IPS-18c (cell line): Measurements from ENCODE around the gene SWSAP1.
"Not testable (repeated sequence)": the region's sequence is repeated elsewhere in the genome, so short reads cannot be mapped to it uniquely, and the experiment has no call there.

ENCODE experiments used
- H3K4me3 ChIP-seq: 2 replicates; pipeline ENCODE4 v1.7.0; 2013; ENCODE audit warnings: low read depth, mild to moderate bottlenecking, low read length, moderate library complexity; ENCODE audit not compliant: insufficient read depth
- H3K9me3 ChIP-seq: one replicate; pipeline ENCODE4 v1.6.1; 2013; ENCODE audit warnings: mild to moderate bottlenecking, low read length, moderate library complexity; ENCODE audit not compliant: control insufficient read depth, insufficient read depth

SWSAP1 gene, protein sequence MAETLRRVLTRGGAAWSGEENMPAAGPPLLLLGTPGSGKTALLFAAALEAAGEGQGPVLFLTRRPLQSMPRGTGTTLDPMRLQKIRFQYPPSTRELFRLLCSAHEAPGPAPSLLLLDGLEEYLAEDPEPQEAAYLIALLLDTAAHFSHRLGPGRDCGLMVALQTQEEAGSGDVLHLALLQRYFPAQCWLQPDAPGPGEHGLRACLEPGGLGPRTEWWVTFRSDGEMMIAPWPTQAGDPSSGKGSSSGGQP

DNA sequence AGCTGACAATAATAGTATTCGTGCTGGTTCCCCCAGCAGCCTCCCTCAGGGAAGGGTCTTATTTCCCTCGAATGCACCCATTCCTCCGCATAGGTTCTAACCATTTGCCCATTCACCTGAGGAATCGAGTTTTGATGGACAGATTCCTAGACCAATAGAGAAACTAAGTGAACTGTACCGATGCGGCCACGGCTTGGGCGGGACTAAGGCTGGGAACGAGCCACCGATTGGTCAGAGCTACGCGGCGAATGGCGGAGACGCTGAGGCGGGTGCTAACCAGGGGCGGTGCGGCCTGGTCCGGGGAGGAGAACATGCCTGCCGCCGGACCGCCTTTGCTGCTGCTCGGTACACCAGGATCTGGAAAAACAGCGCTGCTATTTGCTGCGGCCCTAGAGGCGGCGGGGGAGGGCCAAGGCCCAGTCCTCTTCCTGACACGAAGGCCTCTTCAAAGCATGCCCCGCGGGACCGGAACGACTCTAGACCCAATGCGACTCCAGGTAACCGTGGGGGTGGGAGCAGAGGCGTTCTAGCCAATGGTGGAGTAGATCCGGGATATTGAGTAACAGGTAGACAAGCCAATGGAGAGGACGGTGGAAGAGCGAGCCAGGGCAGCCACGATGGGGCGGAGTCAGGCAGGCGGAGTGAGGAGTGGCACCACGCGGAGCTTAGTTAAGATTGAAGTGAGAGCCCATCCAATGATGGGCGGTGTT, at the start of gene SWSAP1:
Gene SWSAP1 (plus strand): TSS at position 234 of the 710 bp plus-strand sequence. CDS start 15 bp downstream, at position 249.
- H3K4me3 ChIP-seq, result peak within 1 kb of the TSS; percentile 87

DNA sequence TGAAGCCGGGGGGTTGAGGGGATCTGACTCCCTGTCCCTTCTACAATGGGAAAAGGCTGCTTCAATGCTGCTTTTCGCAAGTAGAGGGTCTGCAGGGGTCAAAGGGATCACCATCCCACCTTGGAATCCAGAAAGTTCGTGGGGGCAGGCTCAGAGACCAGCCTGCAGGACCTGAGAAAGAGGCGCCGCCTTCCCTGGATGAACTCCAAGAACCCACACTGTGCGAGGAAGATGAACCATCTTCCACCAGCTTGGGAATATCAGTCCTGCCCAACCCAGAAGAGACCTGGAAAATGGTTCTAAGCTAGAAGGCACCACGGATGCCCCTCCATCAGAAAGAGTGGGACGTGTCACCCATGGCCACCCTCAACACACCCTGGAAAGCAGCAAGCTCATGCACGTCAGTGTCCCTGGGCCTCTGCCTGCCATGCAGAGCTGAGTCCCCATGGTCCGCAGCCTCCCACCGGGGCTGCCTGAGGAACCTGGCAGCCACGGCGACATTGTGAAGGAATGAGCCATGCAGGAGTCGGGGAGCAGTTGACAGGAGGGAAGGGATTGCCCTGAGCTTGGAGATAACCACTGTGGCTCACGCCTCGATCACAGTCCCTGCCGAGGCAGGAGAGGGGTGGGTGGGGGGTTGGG, 49.6 kb upstream of the SWSAP1 start:
- H3K4me3 ChIP-seq, result no peak overlapping the region
- H3K9me3 ChIP-seq, result no peaks in the 10 kb centered on the region

More for the DNA sequence above, at the start of gene SWSAP1:
- H3K9me3 ChIP-seq, result no peaks in the 10 kb centered on the region

DNA sequence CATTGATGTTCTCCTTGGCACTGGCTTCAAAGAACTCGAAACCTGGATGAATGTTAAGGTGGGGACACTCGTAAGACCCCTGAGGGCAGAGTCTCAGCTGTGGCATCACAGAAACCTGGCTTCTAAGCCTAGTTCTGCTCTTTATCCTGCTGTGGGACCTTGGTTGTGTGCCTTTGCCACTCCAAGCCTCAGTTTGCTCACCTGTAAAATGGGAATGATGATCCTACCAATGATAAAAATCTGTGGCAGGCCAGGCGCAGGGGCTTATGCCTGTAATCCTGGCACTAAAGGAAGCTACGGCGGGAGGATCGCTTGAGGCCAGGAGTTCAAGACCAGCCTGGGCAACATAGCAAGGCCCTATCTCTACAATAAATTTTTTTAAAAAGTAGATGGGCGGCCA, 48.9 kb upstream of the SWSAP1 start:
- no peaks in the 10 kb centered on the region for H3K9me3 ChIP-seq
- no peak overlapping the region for H3K4me3 ChIP-seq

DNA sequence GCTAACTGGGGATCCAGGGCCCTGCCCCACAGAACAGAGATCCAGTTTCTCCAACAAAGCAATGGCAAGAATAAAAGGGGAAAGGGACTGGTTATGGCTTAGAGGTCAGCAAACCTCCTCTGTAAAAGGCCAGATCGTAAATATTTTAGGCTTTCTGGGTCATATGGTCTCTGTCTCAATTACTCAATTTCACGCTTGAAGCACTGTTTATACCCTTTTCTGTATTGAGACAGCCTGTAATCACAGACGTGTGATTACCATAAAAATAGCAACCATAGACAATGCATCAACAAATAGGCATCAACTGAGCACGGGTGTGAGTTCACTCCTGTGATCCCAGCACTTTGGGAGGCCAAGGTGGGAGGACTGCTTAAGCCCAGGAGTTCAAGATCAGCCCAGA, 44.3 kb upstream of the SWSAP1 start:
- H3K4me3 ChIP-seq, result no peak overlapping the region
- H3K9me3 ChIP-seq, result no peaks in the 10 kb centered on the region

DNA sequence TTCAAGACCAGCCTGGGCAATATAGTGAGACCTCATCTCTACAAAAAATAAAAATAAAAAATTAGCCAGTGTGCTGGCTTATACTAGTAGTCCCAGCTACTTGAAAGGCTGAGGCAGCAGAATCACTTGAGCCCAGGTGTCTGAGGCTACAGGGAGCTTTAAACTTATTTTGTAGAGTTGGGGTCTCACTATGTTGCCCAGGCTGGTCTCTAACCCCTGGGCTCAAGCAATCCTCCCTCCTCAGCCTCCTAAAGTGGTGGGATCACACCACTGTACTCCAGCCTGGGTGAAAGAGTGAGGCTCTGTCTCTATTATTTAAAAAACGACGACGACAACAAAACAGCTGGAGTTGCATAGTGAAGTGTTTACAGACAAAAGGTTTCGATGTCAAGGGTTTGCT, 43.0 kb upstream of the SWSAP1 start:
- Histone ChIP-seq H3K4me3 (no peak overlapping the region), H3K9me3 (no peaks in the 10 kb centered on the region)

DNA sequence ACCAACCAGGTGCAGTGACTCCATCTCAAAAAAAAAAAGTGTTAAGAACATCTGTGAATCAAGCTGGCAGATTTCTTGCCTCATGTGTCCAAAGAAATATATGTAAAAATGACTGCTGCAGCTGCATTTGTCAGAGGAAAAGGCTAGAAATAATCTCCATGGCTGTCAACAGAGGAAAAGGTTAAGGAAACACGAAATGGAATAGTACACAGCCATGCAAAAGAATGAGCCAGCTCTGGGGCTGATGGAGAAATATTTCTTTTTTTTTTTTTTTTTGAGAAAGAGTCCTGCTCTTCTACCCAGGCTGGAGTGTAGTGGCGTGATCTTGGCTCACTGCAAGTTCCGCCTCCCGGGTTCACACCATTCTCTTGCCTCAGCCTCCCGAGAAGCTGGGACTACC, 41.6 kb upstream of the SWSAP1 start:
- no peaks in the 10 kb centered on the region for H3K9me3 ChIP-seq

DNA sequence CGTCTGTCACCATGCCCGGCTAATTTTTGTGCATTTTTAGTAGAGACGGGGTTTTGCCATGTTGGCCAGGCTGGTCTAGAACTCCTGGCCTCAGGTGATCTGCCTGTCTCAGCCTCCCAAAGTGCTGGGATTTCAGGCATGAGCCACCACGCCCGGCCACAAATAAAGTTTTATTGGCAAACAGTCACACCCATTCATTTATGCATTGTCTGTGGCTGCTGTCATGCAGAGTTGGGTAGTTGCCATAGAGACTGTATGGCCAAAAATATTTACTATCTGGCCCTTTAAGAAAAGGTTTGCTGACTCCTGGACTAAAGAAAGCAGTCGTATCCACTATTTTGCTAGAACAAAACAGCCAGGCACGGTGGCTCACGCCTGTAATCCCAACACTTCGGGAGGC, 40.6 kb upstream of the SWSAP1 start:
- not testable (repeated sequence) for H3K4me3 ChIP-seq

More for the DNA sequence above, 41.6 kb upstream of the SWSAP1 start:
- no peak overlapping the region for H3K4me3 ChIP-seq

DNA sequence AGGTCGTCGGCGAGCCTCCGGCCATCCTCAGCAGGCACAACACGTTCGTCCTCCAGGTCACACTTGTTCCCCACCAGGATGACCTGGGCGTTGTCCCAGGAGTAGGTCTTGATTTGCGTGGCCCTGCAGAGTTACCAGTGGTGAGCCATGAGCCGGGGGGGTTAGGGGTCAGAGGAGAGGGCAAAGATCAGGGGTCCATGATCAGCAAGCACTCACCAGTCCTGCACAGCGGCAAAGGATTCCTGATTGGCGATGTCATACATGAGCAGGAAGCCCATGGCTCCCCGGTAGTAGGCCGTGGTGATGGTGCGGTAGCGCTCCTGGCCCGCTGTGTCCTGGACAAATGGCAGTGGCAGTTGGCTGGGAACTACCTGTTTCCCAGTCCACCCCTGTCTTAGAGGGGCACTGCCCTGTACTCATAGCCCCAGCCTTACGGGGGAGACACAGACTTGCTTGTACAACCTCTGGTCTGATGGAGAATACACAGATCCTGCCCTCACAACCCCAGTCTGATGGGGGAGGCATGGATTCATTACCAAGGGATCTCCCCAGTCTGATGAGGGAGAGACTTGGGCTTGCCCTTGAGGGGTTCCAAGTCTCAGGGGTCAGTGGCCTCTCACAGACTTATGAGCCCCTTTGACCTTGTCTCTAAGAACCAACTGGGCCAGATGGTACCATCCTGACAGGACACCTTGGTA, 38.9 kb upstream of the SWSAP1 start:
- no peak overlapping the region for H3K4me3 ChIP-seq

More for the DNA sequence above, 40.6 kb upstream of the SWSAP1 start:
- not testable (repeated sequence) for H3K9me3 ChIP-seq

DNA sequence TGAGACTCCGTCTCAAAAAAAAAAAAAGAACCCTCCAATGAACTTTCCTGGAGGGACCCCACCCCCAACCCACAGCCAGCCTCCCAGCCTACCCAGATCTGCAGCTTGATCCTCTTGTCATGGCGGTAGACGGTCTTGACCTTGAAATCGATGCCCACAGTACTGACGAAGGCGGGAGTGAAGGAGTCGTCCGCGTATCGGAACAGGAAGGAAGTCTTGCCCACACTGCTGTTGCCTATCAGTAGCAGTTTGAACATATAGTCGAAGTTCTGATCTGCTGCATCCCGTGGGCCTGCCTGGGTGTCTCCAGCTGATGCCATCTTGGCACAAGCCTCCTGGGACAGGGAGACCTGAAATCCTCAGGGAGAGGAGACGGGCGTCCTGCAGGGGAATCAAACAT, 37.4 kb upstream of the SWSAP1 start:
- no peak overlapping the region for H3K4me3 ChIP-seq
- H3K9me3 ChIP-seq, result peaks cover 2% of the 10 kb centered on the region

More for the DNA sequence above, 38.9 kb upstream of the SWSAP1 start:
- H3K9me3 ChIP-seq, result no peaks in the 10 kb centered on the region

DNA sequence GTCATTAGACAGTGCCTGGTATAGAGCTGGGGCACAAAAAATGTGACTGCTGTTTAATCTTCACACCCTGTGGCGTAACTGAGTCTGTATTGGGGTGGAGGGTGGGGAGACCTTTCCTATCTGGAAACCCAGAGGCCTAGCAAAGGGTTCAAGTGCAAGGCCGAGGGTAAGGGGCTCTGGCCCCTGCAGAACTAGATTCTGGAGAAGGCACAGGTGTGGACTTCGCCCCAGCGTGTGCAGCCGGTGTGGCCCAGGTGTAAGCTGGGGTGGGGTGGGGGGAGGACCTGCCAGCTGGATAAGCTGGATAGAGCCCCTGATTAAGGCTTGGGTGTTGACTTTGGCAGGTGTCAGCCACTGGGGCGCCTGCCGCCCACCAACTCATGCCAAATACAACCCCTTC, 36.3 kb upstream of the SWSAP1 start:
- Histone ChIP-seq H3K9me3 (peaks cover 2% of the 10 kb centered on the region), H3K4me3 (no peak overlapping the region)

DNA sequence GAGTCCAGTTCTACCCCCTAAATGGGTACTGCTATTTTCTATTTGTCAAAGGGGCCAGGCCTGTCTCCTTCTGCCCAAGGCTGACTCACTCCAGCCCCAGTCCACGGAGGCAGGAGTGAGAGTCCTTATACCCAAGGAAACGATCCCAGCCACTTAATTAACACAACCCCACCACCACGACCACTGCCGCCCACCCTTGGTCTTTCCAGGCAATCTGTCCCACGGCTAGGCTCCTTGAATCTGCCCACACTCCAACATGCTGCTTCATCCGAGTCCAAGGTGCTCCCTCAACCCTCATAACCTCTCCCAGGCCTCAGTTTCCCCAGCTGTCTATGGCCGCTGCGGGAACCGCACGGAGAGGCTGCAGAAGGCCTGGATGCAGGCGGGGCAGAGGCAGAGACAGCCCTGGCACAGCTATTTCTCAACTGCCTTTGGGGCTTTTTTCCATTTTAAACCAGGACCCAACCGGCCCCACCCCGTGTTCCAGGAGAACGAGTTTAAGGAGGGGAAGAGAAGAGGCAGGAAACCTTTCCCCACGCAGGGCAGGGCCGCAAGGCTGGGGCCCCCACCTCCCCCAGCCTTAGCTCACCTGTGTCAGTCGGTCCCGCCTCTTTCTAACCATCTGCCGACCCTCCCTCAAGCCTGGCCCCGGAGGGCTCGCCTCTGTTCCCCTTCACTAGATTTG, 35.8 kb upstream of the SWSAP1 start:
- Histone ChIP-seq H3K9me3 (peaks cover 2% of the 10 kb centered on the region), H3K4me3 (peak overlapping the region; percentile 78)

DNA sequence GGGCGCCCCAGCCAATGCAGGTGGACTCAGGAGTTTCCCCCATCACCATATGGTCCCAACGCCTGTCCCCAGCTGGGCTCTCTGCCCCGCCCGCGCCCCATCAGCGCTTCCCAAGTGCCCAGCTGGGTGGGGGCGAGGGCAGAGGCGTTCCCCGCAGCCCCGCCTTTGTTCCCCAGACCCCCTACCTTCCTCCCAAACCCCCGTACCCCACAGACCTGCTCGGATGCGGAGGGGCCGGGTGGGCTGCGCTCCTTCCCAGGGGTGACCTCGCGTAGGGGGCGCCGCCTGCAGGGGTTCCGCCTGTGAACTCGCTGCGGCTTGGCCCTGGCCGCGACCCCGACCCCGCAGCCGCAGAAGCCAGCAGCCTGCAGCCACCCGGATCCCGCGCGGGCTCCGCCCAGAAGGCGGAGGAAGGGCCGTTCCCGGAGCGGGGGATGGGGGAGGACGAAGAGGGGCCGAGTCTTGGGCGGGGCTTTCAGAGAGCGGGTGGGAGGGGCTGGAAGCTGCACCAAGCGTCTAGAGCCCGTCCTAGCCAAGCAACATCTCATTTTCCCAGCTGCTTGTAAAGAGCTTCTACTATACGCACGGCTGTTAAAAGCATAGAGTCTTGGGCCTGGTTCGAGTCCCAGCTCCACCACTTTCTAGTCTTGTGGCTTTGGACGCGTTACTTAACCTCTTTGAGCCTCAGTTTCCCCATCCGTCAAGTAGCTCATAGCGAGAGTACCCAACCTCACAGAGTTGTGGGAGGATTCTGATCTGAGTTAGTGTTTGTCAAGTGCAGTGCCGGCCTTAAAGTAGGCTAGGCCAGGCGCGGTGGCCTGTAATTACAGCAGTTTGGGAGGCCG, 35.0 kb upstream of the SWSAP1 start, which contains the start of gene RAB3D:
Gene RAB3D (minus strand): TSS at position 404 of the 845 bp plus-strand sequence. CDS start 2,258 bp downstream, outside the sequence.
- H3K4me3 ChIP-seq, result peak within 1 kb of the TSS; percentile 78

DNA sequence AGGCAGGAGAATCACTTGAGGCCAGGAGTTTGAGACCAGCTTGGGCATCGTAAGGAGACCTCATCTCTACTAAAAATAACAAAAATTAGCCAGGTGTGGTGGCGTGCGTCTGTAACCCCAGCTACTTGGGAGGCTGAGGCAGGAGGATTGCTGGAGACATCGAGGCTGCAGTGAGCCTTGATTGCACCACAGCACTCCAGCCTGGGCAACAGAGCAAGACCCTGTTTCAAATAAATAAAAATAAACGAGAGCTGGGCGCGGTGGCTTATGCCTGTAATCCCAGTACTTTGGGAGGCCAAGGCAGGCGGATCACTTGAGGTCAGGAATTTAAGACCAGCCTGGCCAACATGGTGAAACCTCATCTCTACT, 34.4 kb upstream of the SWSAP1 start:
- not testable (repeated sequence) for H3K9me3 ChIP-seq, H3K4me3 ChIP-seq

More for the DNA sequence above, 35.0 kb upstream of the SWSAP1 start, which contains the start of gene RAB3D:
- peaks cover 2% of the 10 kb centered on the region for H3K9me3 ChIP-seq

DNA sequence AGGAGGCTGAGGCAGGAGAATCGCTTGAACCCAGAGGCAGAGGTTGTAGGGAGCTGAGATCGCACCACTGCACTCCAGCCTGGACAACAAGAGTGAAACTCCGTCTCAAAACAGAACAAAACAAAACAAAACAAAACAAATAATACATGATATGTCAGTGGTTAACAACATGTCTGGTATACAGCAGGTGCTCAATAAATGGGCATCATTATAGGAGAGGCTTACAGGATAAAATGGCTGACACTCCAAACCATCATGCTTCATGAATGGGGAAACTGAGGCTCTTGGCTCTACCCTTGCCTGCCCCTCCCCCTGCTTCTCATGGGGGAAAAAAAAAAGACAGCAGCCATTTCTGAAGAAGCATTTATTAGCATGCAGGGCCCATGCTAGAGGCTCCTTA, 32.0 kb upstream of the SWSAP1 start:
- H3K4me3 ChIP-seq, result no peak overlapping the region

DNA sequence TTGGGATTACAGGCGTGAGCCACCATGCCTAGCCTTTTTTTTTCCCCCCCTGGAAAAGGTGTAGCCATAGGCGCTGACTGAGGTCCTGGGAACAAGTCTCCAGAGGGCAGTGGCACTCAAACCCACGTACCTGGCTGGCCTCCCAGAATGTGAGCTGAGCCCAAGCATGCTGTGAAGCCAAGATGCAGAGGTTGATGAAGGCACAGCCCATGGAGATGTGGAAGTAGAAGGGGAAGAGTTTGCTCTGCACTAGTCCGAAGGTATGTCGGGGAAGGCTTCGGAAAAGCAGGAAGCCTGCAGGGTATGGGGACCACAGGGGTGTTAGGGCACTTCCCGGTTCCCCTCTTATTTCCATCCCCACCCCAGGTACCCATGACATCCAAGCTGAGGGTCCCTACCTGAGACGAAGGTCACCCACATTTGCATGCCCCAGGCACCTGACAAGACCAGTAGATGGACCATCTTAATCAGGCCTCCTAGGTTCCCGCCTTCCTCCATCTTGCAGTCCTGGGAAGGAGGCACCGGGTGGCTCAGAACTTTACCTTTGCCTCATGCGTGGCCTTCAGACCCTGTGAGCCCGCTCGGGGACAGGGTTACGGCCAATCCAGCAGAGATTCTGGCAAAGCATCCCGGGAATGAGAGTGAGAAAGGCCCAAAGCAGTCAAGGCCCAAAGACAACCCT, 29.2 kb upstream of the SWSAP1 start:
- H3K4me3 ChIP-seq, result peak overlapping the region; percentile 90
- peaks cover 2% of the 10 kb centered on the region for H3K9me3 ChIP-seq

More for the DNA sequence above, 32.0 kb upstream of the SWSAP1 start:
- H3K9me3 ChIP-seq, result peaks cover 2% of the 10 kb centered on the region
